Measurements from ENCODE around the gene ETV3L. TPM values are rescaled to one million over a fixed set of nuclear protein-coding genes. Genes with fewer than 3 reads are reported as not detected.

Gene ETV3L
- total RNA-seq, 1 donor = not detected

DNA sequence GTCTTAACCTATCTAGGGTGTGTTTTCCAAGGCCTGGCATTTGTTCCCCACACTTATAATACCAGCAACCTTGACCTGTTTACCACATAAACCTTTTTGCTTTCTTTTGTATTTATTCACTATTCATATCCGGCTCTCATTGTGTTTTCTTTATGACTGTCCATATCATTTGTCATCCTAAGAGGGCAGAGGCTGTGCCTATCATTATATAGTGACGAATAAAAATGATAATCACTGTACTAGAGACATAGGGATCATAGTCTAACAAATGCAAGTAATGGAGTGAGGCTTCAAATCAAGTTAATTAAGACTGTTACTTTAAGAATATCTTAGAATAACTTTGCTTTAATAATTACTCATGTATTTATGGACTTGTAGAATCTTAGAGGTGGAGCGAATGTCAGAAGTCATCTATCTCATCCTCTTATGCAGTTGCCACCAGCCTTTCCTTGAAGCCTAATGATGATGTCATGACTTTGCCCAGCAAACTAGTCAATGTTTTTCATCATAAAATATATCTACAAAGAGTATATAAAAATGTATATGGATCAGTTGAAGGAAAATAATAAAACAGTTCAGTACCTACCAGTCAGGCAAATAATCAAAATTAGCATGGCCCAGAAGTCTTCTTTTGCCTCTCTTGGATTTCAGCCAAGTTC lies 43.3 kb upstream of the ETV3L start:
- no peak for TF ChIP-seq CTCF (IDR thresholded peaks at IDR 0.05; ENCODE audit: insufficient read depth, low read depth, low read length)
- DNase-seq (ENCODE audit: low read depth) = no peak
- no peak overlapping the region for H3K4me3 ChIP-seq (ENCODE audit: low read depth, low read length)

DNA sequence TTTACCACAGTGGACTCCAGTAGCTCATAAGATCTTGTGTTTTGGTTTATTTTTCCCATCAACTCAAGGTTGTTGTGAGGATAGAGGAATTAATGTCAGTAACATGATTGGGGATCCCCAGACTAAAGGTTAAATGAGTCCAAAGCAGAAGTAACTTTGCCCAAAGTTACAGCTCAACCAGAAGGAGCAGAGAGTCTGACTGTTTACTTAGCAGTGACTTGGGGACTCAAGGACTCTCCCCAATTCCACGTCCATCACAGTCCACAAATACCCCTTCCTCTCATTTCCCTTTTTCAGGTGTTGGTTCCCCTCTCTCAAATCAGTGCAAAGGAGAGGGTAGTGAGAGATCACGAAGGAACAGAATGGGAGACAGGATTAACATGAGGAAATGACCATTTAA lies 42.6 kb upstream of the ETV3L start:
- TF ChIP-seq CTCF (IDR thresholded peaks at IDR 0.05; ENCODE audit: insufficient read depth, low read depth, low read length) = no peak
- H3K4me3 ChIP-seq (ENCODE audit: low read depth, low read length) = no peak overlapping the region
- no peak for DNase-seq (ENCODE audit: low read depth)

- H3K4me3 ChIP-seq (ENCODE audit: low read depth, low read length) = no peak overlapping the region
- no peak for DNase-seq (ENCODE audit: low read depth)
- no peak for TF ChIP-seq CTCF (IDR thresholded peaks at IDR 0.05; ENCODE audit: insufficient read depth, low read depth, low read length)
Measured at GRCh38 chr1:157141212-157141855, 41.7 kb upstream of the ETV3L start.

GRCh38 chr1:157140063-157140588 lies 40.5 kb upstream of the ETV3L start:
- no peak for DNase-seq (ENCODE audit: low read depth)
- no peak for TF ChIP-seq CTCF (IDR thresholded peaks at IDR 0.05; ENCODE audit: insufficient read depth, low read depth, low read length)
- no peak overlapping the region for H3K4me3 ChIP-seq (ENCODE audit: low read depth, low read length)

DNA sequence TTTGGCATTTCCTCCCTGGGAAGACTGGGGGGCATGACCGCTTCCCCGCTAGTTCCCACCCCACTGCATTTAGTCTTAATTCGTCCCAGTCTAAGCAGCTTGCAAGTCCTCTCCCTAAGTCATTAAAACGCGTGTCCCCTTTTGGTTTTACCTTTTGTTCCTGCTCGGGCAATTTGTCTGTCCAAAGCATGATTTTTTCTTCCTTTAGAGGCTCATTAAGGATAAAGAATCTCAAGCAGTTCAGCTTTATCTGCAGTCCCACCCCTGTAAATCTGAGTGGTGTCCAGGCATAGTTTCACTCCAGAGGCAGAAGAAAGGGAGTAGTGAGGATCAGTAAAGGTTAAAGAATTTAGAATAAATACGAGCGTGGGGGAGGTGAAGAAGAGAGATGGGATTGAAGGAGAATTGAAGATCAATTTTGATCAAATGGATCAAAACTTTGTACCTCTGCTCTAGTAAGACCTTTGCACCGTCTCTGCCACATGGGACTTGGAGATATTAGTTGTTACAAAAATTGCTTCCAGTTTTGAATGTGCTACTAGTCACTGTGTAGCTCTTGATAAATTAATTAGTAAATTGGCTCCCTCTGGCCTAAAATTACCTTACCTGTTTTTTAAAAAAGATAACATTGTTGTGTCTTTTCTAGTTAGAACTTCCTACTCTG lies 39.6 kb upstream of the ETV3L start:
- no peak for TF ChIP-seq CTCF (IDR thresholded peaks at IDR 0.05; ENCODE audit: insufficient read depth, low read depth, low read length)
- H3K4me3 ChIP-seq (ENCODE audit: low read depth, low read length) = peak overlapping the region; percentile 92
- no peak for DNase-seq (ENCODE audit: low read depth)

GRCh38 chr1:157138220-157139051 lies 38.8 kb upstream of the ETV3L start, which contains the start of gene ETV3:
TSS of gene ETV3 (minus strand) at chr1:157138395. CDS start at chr1:157136352, 2,043 bp downstream.
- TF ChIP-seq CTCF (IDR thresholded peaks at IDR 0.05; ENCODE audit: insufficient read depth, low read depth, low read length) = no peak
- peak; percentile 95 for DNase-seq (ENCODE audit: low read depth)
- H3K4me3 ChIP-seq (ENCODE audit: low read depth, low read length) = peak within 1 kb of the TSS; percentile 92

Measured in fibroblast of villous mesenchyme (primary cell).